ENCODE results near the gene MAPRE3.

- TF ChIP-seq POLR2A (IDR thresholded peaks at IDR 0.05): no peak
- no peak for TF ChIP-seq CTCF (IDR thresholded peaks at IDR 0.05)
Measured at GRCh38 chr2:27001950-27002349, 31.5 kb downstream of the MAPRE3 start.
